Measurements from ENCODE around the gene EBF4.
"Not testable (repeated sequence)": the region's sequence is repeated elsewhere in the genome, so short reads cannot be mapped to it uniquely, and the experiment has no call there.

EBF4 gene

GRCh38 chr20:2757969-2758368 lies 65.4 kb downstream of the EBF4 start:
- no peak for DNase-seq (ENCODE audit: low read depth in 2 of 2)

- DNase-seq (ENCODE audit: low read depth in 2 of 2) = no peak
Measured at GRCh38 chr20:2759143-2759542, 66.6 kb downstream of the EBF4 start.

GRCh38 chr20:2759603-2760296 lies 67.2 kb downstream of the EBF4 start:
- no peak for DNase-seq (ENCODE audit: low read depth in 2 of 2)

GRCh38 chr20:2760297-2760951 lies 67.8 kb downstream of the EBF4 start:
- DNase-seq (ENCODE audit: low read depth in 2 of 2) = no peak

- no peak for DNase-seq (ENCODE audit: low read depth in 2 of 2)
Measured at GRCh38 chr20:2760952-2761305, 68.3 kb downstream of the EBF4 start.

- no peak for DNase-seq (ENCODE audit: low read depth in 2 of 2)
Measured at GRCh38 chr20:2761885-2762284, 69.3 kb downstream of the EBF4 start.

GRCh38 chr20:2762578-2763131 lies 70.1 kb downstream of the EBF4 start:
- no peak for DNase-seq (ENCODE audit: low read depth in 2 of 2)

- DNase-seq (ENCODE audit: low read depth in 2 of 2) = no peak
Measured at GRCh38 chr20:2763186-2763585, 70.6 kb downstream of the EBF4 start.

- no peak for DNase-seq (ENCODE audit: low read depth in 2 of 2)
Measured at GRCh38 chr20:2767768-2768631, 75.4 kb downstream of the EBF4 start.

- no peak for DNase-seq (ENCODE audit: low read depth in 2 of 2)
Measured at GRCh38 chr20:2768632-2769015, 76.0 kb downstream of the EBF4 start.

- DNase-seq (ENCODE audit: low read depth in 2 of 2) = not testable (repeated sequence)
Measured at GRCh38 chr20:2770091-2770490, 77.5 kb downstream of the EBF4 start.

- no peak for DNase-seq (ENCODE audit: low read depth in 2 of 2)
Measured at GRCh38 chr20:2771631-2772080, 79.1 kb downstream of the EBF4 start.

- no peak for DNase-seq (ENCODE audit: low read depth in 2 of 2)
Measured at GRCh38 chr20:2773812-2774211, 81.2 kb downstream of the EBF4 start.

GRCh38 chr20:2775139-2775538 lies 82.6 kb downstream of the EBF4 start:
- DNase-seq (ENCODE audit: low read depth in 2 of 2) = no peak

GRCh38 chr20:2778602-2779321 lies 86.2 kb downstream of the EBF4 start:
- DNase-seq (ENCODE audit: low read depth in 2 of 2) = no peak

- DNase-seq (ENCODE audit: low read depth in 2 of 2) = no peak
Measured at GRCh38 chr20:2780948-2781347, 88.4 kb downstream of the EBF4 start.

GRCh38 chr20:2783908-2784566 lies 91.5 kb downstream of the EBF4 start:
- no peak for DNase-seq (ENCODE audit: low read depth in 2 of 2)

GRCh38 chr20:2793471-2793870 lies 100.9 kb downstream of the EBF4 start:
- DNase-seq (ENCODE audit: low read depth in 2 of 2) = no peak

GRCh38 chr20:2794202-2794748 lies 101.7 kb downstream of the EBF4 start:
- no peak for DNase-seq (ENCODE audit: low read depth in 2 of 2)

GRCh38 chr20:2794866-2795447 lies 102.4 kb downstream of the EBF4 start:
- no peak for DNase-seq (ENCODE audit: low read depth in 2 of 2)
